GM18858 (cell line): ENCODE results near the gene SCARB2.

Experiments
- ATAC-seq: cut with Tn5 transposase; IDR thresholded peaks from one replicate; pipeline ENCODE4 v1.9.1; 2021; ENCODE audit not compliant: unreplicated experiment

The SCARB2 gene

GRCh38 chr4:76199664-76200211, 13.9 kb downstream of the SCARB2 start:
- ATAC-seq, result peak; percentile 90

DNA sequence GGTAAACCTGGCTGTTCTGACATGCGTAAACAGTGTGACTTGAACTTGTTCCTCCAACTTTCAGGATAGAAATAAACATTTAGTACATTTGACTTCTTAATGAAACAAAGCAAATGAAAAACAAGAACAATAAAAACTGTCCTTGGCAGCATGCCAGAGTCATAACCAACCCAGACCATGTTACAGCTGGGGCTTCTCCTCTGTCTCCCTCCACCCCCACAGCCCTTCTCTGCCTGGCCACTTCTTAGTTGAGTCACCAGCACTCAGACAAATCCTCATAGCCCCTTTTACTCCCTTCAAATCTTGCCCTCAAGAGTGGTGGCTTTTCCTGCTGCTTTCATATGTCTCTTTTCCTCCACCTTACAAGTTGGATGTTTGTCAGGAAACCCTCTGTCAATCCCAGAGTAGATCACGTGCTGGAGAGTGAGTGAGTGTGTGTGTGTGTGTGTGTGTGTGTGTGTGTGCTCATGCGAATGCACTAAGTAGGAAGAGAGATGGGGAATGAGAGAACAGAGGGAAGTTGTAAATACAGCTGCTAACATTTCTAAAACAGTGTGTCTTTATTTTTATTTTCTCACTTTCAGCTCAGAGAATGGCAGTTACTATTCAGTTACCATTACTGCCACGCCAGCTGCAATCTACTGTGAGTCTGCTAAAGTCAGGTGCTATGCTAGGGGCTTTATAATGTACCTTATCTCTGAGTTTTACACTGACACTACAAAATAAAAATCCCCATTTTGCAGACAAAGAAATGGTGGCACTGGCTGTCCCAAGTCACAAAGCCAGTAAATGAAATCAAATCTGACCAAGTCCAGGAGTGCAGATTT, 15.0 kb downstream of the SCARB2 start:
- ATAC-seq, result peak; percentile 30

- ATAC-seq, result no peak
Observed at GRCh38 chr4:76197971-76198410, 15.6 kb downstream of the SCARB2 start.

DNA sequence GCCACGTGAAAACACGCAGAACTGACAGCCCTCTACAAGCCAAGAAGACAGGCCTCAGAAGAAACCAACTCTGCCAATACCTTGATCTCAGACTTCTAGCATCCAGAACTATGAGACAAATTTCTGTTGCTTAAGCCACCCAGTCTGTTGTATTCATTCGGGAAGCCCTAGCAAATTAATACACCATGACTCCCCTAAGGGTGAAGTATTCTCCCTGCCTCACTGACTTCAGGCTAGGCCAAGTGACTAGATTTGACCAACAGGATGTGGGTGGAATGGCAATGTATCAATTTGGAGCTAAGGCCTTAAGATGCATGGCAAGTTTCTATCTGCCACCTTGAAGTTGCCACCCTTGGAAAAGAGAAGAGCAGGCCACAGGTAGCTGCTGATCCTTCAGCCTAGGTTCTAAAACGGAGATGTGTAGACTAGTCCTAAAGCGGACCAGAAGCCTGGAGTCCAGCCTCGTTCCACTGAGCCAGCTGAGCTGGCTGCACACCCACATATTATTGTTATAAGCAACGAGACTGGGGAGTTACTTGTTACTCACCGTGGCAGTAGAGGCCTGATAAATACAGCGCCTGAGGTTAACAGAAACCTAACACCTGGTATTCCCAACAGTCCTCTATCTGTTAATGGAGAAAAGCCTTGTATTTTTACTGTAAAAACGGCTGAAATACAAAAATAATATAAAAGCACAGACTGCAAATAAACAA, 16.4 kb downstream of the SCARB2 start:
- no peak for ATAC-seq

- ATAC-seq, result no peak
Observed at GRCh38 chr4:76196376-76196775, 17.2 kb downstream of the SCARB2 start.

- ATAC-seq, result no peak
Observed at GRCh38 chr4:76195326-76195725, 18.3 kb downstream of the SCARB2 start.

- no peak for ATAC-seq
Observed at GRCh38 chr4:76194325-76194724, 19.3 kb downstream of the SCARB2 start.

DNA sequence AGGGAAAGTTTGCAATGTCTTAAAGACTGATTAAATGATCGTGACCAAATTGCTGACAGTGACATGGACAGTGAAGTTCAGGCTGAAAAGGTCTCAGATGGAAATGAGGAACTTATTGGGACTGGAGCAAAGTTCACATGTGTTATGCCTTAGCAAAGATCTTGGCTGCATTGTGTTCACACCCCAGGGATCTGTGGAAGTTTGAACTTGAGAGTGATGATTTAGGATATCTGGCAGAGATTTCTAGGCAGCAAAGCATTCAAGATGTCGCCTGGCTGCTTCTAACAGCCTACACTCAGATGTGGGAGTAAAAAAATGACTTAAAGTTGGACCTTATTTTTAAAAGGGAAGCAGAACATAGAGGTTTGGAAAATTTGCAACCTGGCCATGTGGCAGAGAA, 21.4 kb downstream of the SCARB2 start:
- ATAC-seq, result no peak

GRCh38 chr4:76188557-76188956, 25.1 kb downstream of the SCARB2 start:
- ATAC-seq, result no peak

DNA sequence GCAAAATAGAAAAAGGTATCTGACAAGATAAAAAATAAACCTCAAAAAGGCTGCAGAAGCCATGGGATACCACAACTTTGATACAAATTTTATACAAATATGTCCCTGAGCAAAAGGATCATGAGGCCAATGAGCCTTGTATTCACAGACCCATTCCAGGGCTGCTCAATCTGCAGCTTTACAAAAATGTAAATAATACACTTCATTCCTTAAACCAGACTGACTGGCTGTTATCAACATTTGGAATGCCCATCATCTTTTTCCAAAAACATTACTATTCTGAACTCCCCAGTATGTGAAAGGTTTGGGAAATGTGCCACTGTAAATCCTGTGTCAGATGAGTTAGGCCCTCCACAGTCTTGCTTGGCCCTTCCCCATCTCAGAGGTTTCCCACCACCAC, 25.5 kb downstream of the SCARB2 start:
- no peak for ATAC-seq

DNA sequence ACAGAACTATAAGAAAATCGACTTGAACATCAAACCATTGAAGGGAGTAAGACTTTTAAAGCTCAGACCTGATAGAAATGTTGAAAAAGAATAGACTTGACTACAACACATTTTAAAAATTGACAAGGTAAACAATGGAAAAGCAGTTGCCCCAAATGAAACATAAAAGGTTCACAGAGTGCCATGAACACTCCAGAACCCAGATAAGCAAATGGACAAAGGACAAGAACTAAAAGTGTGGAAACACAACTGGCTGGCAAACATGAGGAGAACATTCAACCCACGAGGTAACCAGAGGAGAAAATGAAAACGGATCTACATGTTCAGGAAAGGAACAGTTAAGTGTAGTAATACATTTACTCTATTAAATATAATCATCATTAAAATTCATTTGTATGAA, 26.5 kb downstream of the SCARB2 start:
- no peak for ATAC-seq

DNA sequence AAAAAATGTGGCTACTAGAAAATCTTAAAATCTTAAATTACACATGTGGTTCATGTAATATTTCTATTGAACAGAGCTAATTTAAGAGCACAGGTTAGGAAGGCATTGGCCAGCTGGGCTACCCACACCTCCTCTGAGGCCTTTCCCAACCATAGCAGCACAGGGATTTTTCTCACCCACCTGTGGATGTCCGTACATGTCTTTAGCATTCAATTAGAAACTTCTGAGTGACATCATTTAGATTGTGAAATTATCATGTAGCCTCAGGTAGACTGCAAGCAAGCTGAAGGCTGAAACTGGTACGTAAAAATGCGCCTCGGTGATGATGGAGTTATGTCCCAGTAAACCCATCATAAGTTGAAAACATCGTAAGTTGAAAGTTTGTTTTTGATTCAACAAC, 31.2 kb downstream of the SCARB2 start:
- ATAC-seq, result no peak

DNA sequence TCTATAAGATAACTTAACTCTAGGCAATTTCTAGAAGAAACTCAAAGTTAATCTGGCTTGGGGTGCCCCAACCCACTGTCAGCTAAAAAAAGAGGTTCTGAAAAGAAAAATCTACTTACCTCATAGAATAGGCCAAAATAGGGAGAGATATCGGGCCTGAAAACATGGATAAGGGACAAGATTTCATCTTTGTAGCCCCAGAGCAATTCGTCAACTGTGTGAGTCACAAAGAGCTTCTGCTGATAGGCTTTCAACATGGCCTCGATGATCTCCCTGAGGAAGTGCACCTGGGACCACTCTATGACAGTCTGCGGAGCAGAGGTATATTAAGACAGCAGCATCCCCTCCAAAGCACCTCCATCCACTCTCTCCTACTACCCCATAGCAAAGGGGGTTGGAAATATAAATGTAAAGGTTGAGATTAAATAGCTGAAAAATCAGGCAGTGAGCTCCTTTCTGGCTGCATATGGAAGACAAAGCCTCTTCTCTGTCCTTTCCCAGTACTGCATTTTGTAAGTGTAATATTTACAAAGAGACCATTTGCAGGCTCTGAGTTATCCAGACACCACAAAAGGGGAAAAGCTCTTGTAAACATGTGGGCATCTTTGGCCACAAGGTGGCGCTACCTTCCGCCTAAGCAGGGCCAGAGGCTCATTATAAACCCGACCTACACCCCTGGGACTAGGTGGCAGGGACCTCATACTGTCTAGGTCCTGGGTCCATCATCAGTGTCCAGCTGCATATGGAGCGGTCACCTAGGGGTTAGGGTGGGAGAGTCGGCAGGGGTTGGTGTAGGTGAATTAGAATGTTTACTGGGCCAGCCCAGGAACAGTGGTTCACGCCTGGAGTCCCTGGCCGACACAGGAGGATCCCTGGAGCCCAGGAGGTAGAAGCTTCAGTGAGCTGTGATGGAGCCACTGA, 34.0 kb downstream of the SCARB2 start:
- peak; percentile 67 for ATAC-seq

GRCh38 chr4:76178296-76178695, 35.3 kb downstream of the SCARB2 start:
- no peak for ATAC-seq

- no peak for ATAC-seq
Observed at GRCh38 chr4:76177709-76178108, 35.9 kb downstream of the SCARB2 start.

DNA sequence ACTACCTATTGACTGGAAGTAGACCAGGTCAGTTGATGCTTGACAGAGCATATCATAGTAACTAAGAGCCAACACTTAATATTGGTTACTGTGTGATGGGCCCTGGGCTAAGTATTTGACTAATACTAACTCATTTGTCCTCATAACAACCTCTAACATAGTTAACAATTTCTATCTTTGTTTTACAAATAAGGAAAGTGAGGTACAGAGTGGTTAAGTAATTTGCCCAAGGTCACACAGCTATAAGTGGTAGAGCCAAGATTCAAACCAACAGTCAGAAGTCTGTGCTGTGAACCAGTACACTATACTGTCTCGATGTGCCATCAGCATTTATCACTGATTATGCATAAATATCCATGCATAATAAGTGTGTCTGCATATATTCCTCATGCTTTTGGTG, 38.3 kb downstream of the SCARB2 start:
- ATAC-seq, result no peak

DNA sequence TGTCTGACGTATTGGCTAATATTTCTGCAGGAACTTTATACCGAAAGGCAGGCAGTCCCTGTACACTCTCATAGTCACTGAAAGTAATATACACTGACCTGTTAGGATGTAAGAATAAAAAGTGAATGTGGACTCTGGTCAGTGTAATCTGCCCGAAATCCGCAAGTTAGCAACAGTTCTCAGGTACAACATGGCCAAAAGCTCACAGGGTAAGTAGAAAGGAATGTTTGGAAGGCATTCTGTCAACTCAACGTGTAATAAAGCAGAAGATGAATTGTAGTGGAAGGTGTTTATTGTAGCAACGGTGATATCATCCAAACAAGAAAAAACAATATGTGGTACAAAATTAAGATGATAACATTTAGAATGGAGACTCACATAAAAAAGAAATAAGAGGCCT, 39.4 kb downstream of the SCARB2 start:
- ATAC-seq, result no peak

- no peak for ATAC-seq
Observed at GRCh38 chr4:76168688-76169087, 44.9 kb downstream of the SCARB2 start.

- no peak for ATAC-seq
Observed at GRCh38 chr4:76166480-76166879, 47.1 kb downstream of the SCARB2 start.

DNA sequence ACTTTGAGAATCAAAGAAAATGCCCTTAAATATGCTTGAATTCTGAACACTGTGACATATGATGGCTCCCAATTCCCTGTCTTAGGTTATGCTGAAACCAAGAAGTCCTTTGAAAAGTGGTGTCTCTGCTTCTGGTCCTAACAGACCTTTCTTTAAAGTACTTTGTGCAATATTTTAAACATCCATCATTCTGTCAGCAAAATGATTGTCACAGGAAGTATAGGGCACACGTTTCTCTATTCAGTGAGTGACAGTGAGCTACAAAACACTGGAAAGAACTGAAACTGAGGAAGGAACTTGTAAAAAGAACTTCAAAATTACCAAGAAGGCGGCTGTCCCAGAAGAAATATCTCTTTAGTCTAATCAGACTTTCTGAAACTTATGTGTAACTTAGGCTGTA, 53.3 kb downstream of the SCARB2 start:
- ATAC-seq, result no peak

DNA sequence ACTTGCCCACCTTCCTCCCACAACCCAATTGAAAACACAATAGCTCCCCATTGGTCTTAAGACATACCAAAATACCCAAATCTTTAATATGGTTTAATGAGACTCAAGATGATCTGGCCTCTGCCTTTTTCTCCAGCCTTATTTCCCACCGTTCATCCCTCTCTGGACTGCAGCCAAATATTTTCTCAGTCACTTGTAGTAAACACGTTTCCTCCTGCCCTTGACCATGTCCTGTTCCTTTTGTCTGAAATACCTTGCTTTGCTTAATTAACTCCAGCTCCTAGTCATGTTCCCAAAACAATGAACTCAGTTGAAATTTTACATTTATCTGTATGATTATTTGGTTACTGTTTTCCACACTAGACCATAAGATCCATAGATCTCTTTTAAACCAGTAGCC, 57.0 kb downstream of the SCARB2 start:
- no peak for ATAC-seq
